Transverse colon (tissue), 4 donors: ENCODE data around the gene SULF2.

Experiments used
- CTCF ChIP-seq, 5 experiments: fragments of 200-600 bp in 3 of 5; fragments of 450-650 bp in 2 of 5; sonication (generic) in 3 of 5; IDR thresholded peaks; 1 replicate in 2 of 5; 2 replicates in 3 of 5; pipeline ENCODE4 v1.5.1; 2016 to 2017; ENCODE audit warnings: antibody characterized with exemption in 5 of 5, inconsistent platforms in 3 of 5, mild to moderate bottlenecking in 2 of 5, moderate library complexity in 1 of 5
- EP300 ChIP-seq: sonication (generic); formaldehyde crosslinking; IDR thresholded peaks from one replicate; pipeline ENCODE4 v1.6.1; 2017; ENCODE audit warnings: antibody characterized with exemption, low read depth
- POLR2A ChIP-seq: fragments of 450-650 bp; IDR thresholded peaks from one replicate; pipeline ENCODE4 v1.6.1; 2016; ENCODE audit warnings: antibody characterized with exemption, mild to moderate bottlenecking, moderate library complexity
- POLR2AphosphoS5 ChIP-seq, 3 donors: sonication (generic); formaldehyde crosslinking; IDR thresholded peaks; one replicate each; pipeline ENCODE4 v1.6.1; 2016; ENCODE audit warnings: antibody characterized with exemption in 3 of 3

GRCh38 chr20:47687095-47687987, 97.9 kb downstream of the SULF2 start:
- TF ChIP-seq POLR2AphosphoS5 (IDR thresholded peaks at IDR 0.05) (no peak), POLR2A (no peak), CTCF (IDR thresholded peaks at IDR 0.05) (no peak), EP300 (no peak)
